KOPT-K1 (cell line): ENCODE measurements around the gene KANSL3.
"Not testable (repeated sequence)": the region's sequence is repeated elsewhere in the genome, so short reads cannot be mapped to it uniquely, and the experiment has no call there.

Source experiments
- H3K27ac ChIP-seq: fragments of 200-600 bp; sonication (generic); 2 replicates; pipeline ENCODE4 v1.5.1; 2016; ENCODE audit warnings: antibody characterized with exemption, mild to moderate bottlenecking, low read depth, low read length; ENCODE audit not compliant: poor library complexity, severe bottlenecking
- H3K36me3 ChIP-seq: fragments of 200-600 bp; sonication (generic); 2 replicates; pipeline ENCODE4 v1.5.1; 2017; ENCODE audit warnings: antibody characterized with exemption, mild to moderate bottlenecking, low read length, moderate library complexity; ENCODE audit not compliant: insufficient read depth
- H3K9me3 ChIP-seq: fragments of 200-600 bp; sonication (generic); 2 replicates; pipeline ENCODE4 v1.5.1; 2017; ENCODE audit warnings: antibody characterized with exemption, low read length, mild to moderate bottlenecking; ENCODE audit not compliant: insufficient read depth, poor library complexity, severe bottlenecking

The KANSL3 gene

GRCh38 chr2:96565111-96565510 is 73.0 kb downstream of the KANSL3 start:
- no peak overlapping the region for H3K27ac ChIP-seq
- H3K9me3 ChIP-seq: no peaks in the 10 kb centered on the region
- H3K36me3 ChIP-seq: no peaks in the 10 kb centered on the region

GRCh38 chr2:96564563-96564962 is 73.5 kb downstream of the KANSL3 start:
- H3K27ac ChIP-seq: no peak overlapping the region
- no peaks in the 10 kb centered on the region for H3K9me3 ChIP-seq
- H3K36me3 ChIP-seq: no peaks in the 10 kb centered on the region

- H3K9me3 ChIP-seq: no peaks in the 10 kb centered on the region
- H3K36me3 ChIP-seq: no peaks in the 10 kb centered on the region
- no peak overlapping the region for H3K27ac ChIP-seq
These were observed 74.1 kb downstream of the KANSL3 start for GRCh38 chr2:96564026-96564425.

- Histone ChIP-seq H3K27ac (no peak overlapping the region), H3K9me3 (no peaks in the 10 kb centered on the region), H3K36me3 (no peaks in the 10 kb centered on the region)
These were observed 79.6 kb downstream of the KANSL3 start for GRCh38 chr2:96558485-96558884.

- no peak overlapping the region for H3K27ac ChIP-seq
- H3K36me3 ChIP-seq: 0 out of 2 replicates have a peak, but pooled peaks cover 3% of the 10 kb centered on the region
- H3K9me3 ChIP-seq: no peaks in the 10 kb centered on the region
These were observed 80.1 kb downstream of the KANSL3 start for GRCh38 chr2:96558061-96558460.

GRCh38 chr2:96557421-96557820 is 80.7 kb downstream of the KANSL3 start:
- not testable (repeated sequence) for H3K9me3 ChIP-seq, H3K36me3 ChIP-seq, H3K27ac ChIP-seq

GRCh38 chr2:96556441-96557330 is 81.4 kb downstream of the KANSL3 start:
- H3K27ac ChIP-seq: no peak overlapping the region
- H3K36me3 ChIP-seq: peaks cover 17% of the 10 kb centered on the region; the same call in 1 of the 2 replicates
- no peaks in the 10 kb centered on the region for H3K9me3 ChIP-seq

GRCh38 chr2:96555146-96555610 is 82.9 kb downstream of the KANSL3 start:
- Histone ChIP-seq H3K27ac (no peak overlapping the region), H3K36me3 (peaks cover 32% of the 10 kb centered on the region), H3K9me3 (no peaks in the 10 kb centered on the region)

GRCh38 chr2:96554293-96555145 is 83.6 kb downstream of the KANSL3 start:
- peaks cover 39% of the 10 kb centered on the region for H3K36me3 ChIP-seq
- no peak overlapping the region for H3K27ac ChIP-seq
- H3K9me3 ChIP-seq: no peaks in the 10 kb centered on the region

- H3K9me3 ChIP-seq, H3K27ac ChIP-seq: not testable (repeated sequence)
- H3K36me3 ChIP-seq: peaks cover 44% of the 10 kb centered on the region
These were observed 84.2 kb downstream of the KANSL3 start for GRCh38 chr2:96553957-96554292.

GRCh38 chr2:96553176-96553956 is 84.7 kb downstream of the KANSL3 start:
- peaks cover 50% of the 10 kb centered on the region for H3K36me3 ChIP-seq
- H3K9me3 ChIP-seq: no peaks in the 10 kb centered on the region
- H3K27ac ChIP-seq: no peak overlapping the region

GRCh38 chr2:96552315-96553175 is 85.6 kb downstream of the KANSL3 start:
- H3K9me3 ChIP-seq: no peaks in the 10 kb centered on the region
- peaks cover 58% of the 10 kb centered on the region for H3K36me3 ChIP-seq
- H3K27ac ChIP-seq: no peak overlapping the region

- Histone ChIP-seq H3K9me3 (no peaks in the 10 kb centered on the region), H3K36me3 (peaks cover 66% of the 10 kb centered on the region), H3K27ac (no peak overlapping the region)
These were observed 86.4 kb downstream of the KANSL3 start for GRCh38 chr2:96551605-96552314.
